Measurements from ENCODE around the gene MAP6D1.

Gene MAP6D1

GRCh38 chr3:183825456-183826161 is at the start of gene MAP6D1:
MAP6D1 (minus strand) TSS chr3:183825577; CDS start chr3:183825547, 30 bp downstream.
- DNase-seq, result peak in 13 of 14 donors; percentile 19 to 90 (median 79)

- no peak for DNase-seq
These were observed 48.5 kb upstream of the MAP6D1 start for GRCh38 chr3:183873914-183874313.

GRCh38 chr3:183871541-183871940 is 46.2 kb upstream of the MAP6D1 start:
- no peak for DNase-seq

GRCh38 chr3:183870563-183870962 is 45.2 kb upstream of the MAP6D1 start:
- DNase-seq, result no peak

GRCh38 chr3:183868796-183869195 is 43.4 kb upstream of the MAP6D1 start:
- no peak for DNase-seq

GRCh38 chr3:183862610-183863009 is 37.2 kb upstream of the MAP6D1 start:
- DNase-seq, result no peak

- no peak for DNase-seq
These were observed 32.5 kb upstream of the MAP6D1 start for GRCh38 chr3:183857863-183858262.

- DNase-seq, result no peak
These were observed 29.1 kb upstream of the MAP6D1 start for GRCh38 chr3:183854318-183855035.

GRCh38 chr3:183845608-183846288 is 20.4 kb upstream of the MAP6D1 start:
- no peak for DNase-seq

GRCh38 chr3:183845090-183845489 is 19.7 kb upstream of the MAP6D1 start:
- DNase-seq, result no peak

GRCh38 chr3:183844606-183845005 is 19.2 kb upstream of the MAP6D1 start:
- no peak for DNase-seq

GRCh38 chr3:183839751-183840150 is 14.4 kb upstream of the MAP6D1 start:
- no peak for DNase-seq

GRCh38 chr3:183837894-183838293 is 12.5 kb upstream of the MAP6D1 start:
- no peak for DNase-seq

- DNase-seq, result no peak
These were observed 12.0 kb upstream of the MAP6D1 start for GRCh38 chr3:183837390-183837789.

GRCh38 chr3:183833516-183833915 is 8.1 kb upstream of the MAP6D1 start:
- DNase-seq, result no peak

- no peak for DNase-seq
These were observed 4.8 kb upstream of the MAP6D1 start for GRCh38 chr3:183830187-183830586.

GRCh38 chr3:183829466-183829865 is 4.1 kb upstream of the MAP6D1 start:
- peak in 1 of 14 donors; percentile 63 for DNase-seq

- no peak for DNase-seq
These were observed 3.1 kb upstream of the MAP6D1 start for GRCh38 chr3:183828538-183828870.

GRCh38 chr3:183827809-183828537 is 2.6 kb upstream of the MAP6D1 start:
- no peak for DNase-seq

- peak in 3 of 14 donors; percentile 22 to 85 (median 68) for DNase-seq
These were observed 1.3 kb upstream of the MAP6D1 start for GRCh38 chr3:183826448-183827250.

GRCh38 chr3:183824761-183825455 is 469 bp downstream of the MAP6D1 start:
- DNase-seq, result peak in 5 of 14 donors; percentile 46 to 62 (median 52)

Measured in C1 segment of cervical spinal cord (tissue), 14 donors.